ENCODE measurements around the gene AGAP9.
A peak's percentile ranks its signal among the peaks of the same experiment; 100 is the strongest.
"Not testable (repeated sequence)": the region's sequence is repeated elsewhere in the genome, so short reads cannot be mapped to it uniquely, and the experiment has no call there.

Gene AGAP9

GRCh38 chr10:47473516-47473915 is 49.9 kb downstream of the AGAP9 start:
- DNase-seq (ENCODE audit: low read depth, low spot score); H3K4me3 ChIP-seq (ENCODE audit: low read depth, low read length); CTCF ChIA-PET; POLR2A ChIA-PET: not testable (repeated sequence)

GRCh38 chr10:47472647-47473046 is 50.8 kb downstream of the AGAP9 start:
- H3K4me3 ChIP-seq (ENCODE audit: low read depth, low read length); POLR2A ChIA-PET; DNase-seq (ENCODE audit: low read depth, low spot score); CTCF ChIA-PET: not testable (repeated sequence)

GRCh38 chr10:47472072-47472471 is 51.4 kb downstream of the AGAP9 start:
- DNase-seq (ENCODE audit: low read depth, low spot score); H3K4me3 ChIP-seq (ENCODE audit: low read depth, low read length); CTCF ChIA-PET; POLR2A ChIA-PET: not testable (repeated sequence)

- DNase-seq (ENCODE audit: low read depth, low spot score); H3K4me3 ChIP-seq (ENCODE audit: low read depth, low read length); POLR2A ChIA-PET; CTCF ChIA-PET: not testable (repeated sequence)
Measured at GRCh38 chr10:47468731-47469528, 54.5 kb downstream of the AGAP9 start.

GRCh38 chr10:47467957-47468356 is 55.5 kb downstream of the AGAP9 start:
- H3K4me3 ChIP-seq (ENCODE audit: low read depth, low read length); DNase-seq (ENCODE audit: low read depth, low spot score); POLR2A ChIA-PET; CTCF ChIA-PET: not testable (repeated sequence)

GRCh38 chr10:47467458-47467857 is 56.0 kb downstream of the AGAP9 start:
- CTCF ChIA-PET; H3K4me3 ChIP-seq (ENCODE audit: low read depth, low read length); POLR2A ChIA-PET; DNase-seq (ENCODE audit: low read depth, low spot score): not testable (repeated sequence)

GRCh38 chr10:47465216-47465917 is 58.1 kb downstream of the AGAP9 start:
- DNase-seq (ENCODE audit: low read depth, low spot score); CTCF ChIA-PET; POLR2A ChIA-PET; H3K4me3 ChIP-seq (ENCODE audit: low read depth, low read length): not testable (repeated sequence)

- POLR2A ChIA-PET; DNase-seq (ENCODE audit: low read depth, low spot score); CTCF ChIA-PET; H3K4me3 ChIP-seq (ENCODE audit: low read depth, low read length): not testable (repeated sequence)
Measured at GRCh38 chr10:47462577-47463358, 60.7 kb downstream of the AGAP9 start.

- peak overlapping the region; percentile 36 for H3K4me3 ChIP-seq (ENCODE audit: low read depth, low read length)
- CTCF ChIA-PET, POLR2A ChIA-PET: not testable (repeated sequence)
- DNase-seq (ENCODE audit: low read depth, low spot score) = peak; percentile 5
- peak; percentile 2 for TF ChIP-seq CTCF (IDR thresholded peaks at IDR 0.05; ENCODE audit: insufficient read depth, low read length, missing control alignments)
Measured at GRCh38 chr10:47461261-47461687, 62.2 kb downstream of the AGAP9 start.

- CTCF ChIA-PET = no interaction called here
- no peak overlapping the region for H3K4me3 ChIP-seq (ENCODE audit: low read depth, low read length)
- POLR2A ChIA-PET = no interaction called here
- peak; percentile 33 for DNase-seq (ENCODE audit: low read depth, low spot score)
- TF ChIP-seq CTCF (IDR thresholded peaks at IDR 0.05; ENCODE audit: insufficient read depth, low read length, missing control alignments) = no peak
Measured at GRCh38 chr10:47458466-47459154, 64.8 kb downstream of the AGAP9 start.
